ENCODE data around the gene SSTR3. TPM values are rescaled to one million over a fixed set of nuclear protein-coding genes. Genes with fewer than 3 reads are reported as not detected.
A peak's percentile ranks its signal among the peaks of the same experiment; 100 is the strongest.

SSTR3 gene
- total RNA-seq, 1 donor from 2014 or later: not detected

DNA sequence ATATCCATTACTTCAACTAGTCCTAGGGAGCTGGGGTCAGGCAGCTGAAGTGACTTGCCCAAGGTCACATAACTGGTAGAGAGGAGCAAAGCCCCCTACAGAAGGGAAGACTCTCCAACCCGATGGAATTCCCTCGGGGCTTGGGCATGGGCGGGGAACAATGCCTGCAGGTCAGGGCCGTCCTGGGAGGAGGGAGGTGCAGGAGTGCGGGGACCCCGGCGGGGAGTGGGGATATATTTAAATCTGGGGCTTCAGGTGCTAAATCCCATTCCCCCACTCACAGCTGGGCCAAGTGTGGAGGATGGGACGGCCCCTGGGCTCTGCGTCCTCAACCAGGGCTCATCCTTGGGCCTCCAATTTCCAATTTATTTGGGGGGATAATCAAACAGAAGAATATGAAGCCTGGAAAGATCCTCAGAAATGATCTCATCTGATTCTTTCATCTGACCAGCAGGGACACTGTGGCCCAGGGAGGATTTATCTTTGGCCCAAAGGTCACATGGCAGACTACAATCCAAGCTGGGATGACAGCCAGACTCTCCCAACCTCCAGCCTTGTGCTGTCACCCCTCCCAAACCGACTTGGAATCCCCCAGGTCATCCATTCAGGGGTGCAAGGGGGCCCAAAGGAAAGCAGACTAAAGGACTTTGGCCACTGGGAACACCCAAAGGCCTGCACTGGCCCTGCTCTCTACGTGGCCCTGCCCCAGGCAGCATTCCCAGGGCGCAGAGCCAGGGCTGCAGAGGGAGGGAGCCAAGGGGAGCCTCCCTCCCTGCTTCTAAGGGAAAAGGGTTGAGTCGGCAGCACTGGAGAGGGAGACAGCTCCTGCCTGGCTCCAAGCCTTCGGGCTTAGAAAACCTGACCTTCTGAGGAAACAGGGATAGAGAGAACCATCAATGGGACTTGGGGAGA, 15.5 kb downstream of the SSTR3 start:
- peaks cover 56% of the 10 kb centered on the region for H3K4me1 ChIP-seq
- no peak for DNase-seq (ENCODE audit: extremely low spot score in 2 of 2)
- no peaks in the 10 kb centered on the region for H3K27me3 ChIP-seq
- intact Hi-C loops (cut with DNase I): no loop called here
- H3K27ac ChIP-seq: peak overlapping the region; percentile 98
- no peaks in the 10 kb centered on the region for H3K36me3 ChIP-seq
- H3K4me3 ChIP-seq: no peak overlapping the region
- TF ChIP-seq POLR2AphosphoS5 (IDR thresholded peaks at IDR 0.05; ENCODE audit: insufficient read depth in 1 of 2, low read depth in 1 of 2): peak; percentile 62 to 80
- TF ChIP-seq, protein P1, sequence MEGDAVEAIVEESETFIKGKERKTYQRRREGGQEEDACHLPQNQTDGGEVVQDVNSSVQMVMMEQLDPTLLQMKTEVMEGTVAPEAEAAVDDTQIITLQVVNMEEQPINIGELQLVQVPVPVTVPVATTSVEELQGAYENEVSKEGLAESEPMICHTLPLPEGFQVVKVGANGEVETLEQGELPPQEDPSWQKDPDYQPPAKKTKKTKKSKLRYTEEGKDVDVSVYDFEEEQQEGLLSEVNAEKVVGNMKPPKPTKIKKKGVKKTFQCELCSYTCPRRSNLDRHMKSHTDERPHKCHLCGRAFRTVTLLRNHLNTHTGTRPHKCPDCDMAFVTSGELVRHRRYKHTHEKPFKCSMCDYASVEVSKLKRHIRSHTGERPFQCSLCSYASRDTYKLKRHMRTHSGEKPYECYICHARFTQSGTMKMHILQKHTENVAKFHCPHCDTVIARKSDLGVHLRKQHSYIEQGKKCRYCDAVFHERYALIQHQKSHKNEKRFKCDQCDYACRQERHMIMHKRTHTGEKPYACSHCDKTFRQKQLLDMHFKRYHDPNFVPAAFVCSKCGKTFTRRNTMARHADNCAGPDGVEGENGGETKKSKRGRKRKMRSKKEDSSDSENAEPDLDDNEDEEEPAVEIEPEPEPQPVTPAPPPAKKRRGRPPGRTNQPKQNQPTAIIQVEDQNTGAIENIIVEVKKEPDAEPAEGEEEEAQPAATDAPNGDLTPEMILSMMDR (IDR thresholded peaks at IDR 0.05): no peak
- H3K9me3 ChIP-seq: no peaks in the 10 kb centered on the region

DNA sequence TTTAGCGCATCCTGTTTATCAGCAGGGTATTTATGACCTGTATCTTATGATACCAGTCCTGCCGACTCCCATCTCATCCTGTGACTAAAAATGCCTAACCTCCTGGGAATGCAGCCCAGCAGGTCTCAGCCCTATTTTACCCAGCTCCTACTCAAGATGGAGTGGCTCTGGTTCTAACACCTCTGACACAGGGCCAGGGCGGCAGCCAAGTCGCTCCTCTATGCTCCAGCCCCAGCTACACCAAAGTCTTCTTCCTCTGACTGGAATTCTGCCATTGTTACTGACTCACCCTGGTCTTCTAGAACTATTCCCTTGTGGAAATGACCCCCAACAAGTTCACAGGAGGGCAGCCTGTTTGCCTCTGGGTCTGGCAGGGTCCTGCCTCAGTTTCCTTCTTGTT, 16.4 kb downstream of the SSTR3 start:
- no peaks in the 10 kb centered on the region for H3K27me3 ChIP-seq
- no peaks in the 10 kb centered on the region for H3K9me3 ChIP-seq
- H3K4me3 ChIP-seq: no peak overlapping the region
- DNase-seq (ENCODE audit: extremely low spot score in 2 of 2): no peak
- peak overlapping the region; percentile 98 for H3K27ac ChIP-seq
- intact Hi-C loops (cut with DNase I): no loop called here
- TF ChIP-seq, protein P1 (IDR thresholded peaks at IDR 0.05): no peak
- TF ChIP-seq POLR2A (IDR thresholded peaks at IDR 0.05) (no peak), POLR2AphosphoS5 (IDR thresholded peaks at IDR 0.05; ENCODE audit: insufficient read depth in 1 of 2, low read depth in 1 of 2) (no peak)
- peaks cover 56% of the 10 kb centered on the region for H3K4me1 ChIP-seq
- no peaks in the 10 kb centered on the region for H3K36me3 ChIP-seq

DNA sequence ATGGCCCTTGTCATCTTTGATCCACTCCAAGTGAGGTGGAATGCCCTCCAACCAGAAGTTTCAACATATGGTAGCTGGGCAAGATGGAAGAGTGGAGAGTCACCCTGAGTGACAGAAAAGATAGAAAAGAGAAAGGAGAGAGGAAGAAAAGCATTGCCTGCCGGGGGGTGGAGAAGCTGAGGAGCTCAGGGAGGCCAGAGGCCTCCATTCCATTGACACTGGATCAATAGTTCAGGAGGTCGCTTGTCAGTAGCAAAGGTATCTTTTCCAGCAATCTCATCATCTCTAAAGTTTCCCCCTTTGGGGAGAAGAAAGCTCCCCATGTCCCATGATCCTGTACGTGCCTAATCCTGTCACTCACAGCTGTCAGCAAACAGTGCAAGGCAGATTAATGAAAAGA, 17.5 kb downstream of the SSTR3 start:
- no peak for DNase-seq (ENCODE audit: extremely low spot score in 2 of 2)
- no peak overlapping the region for H3K27ac ChIP-seq
- no peaks in the 10 kb centered on the region for H3K36me3 ChIP-seq
- no peaks in the 10 kb centered on the region for H3K27me3 ChIP-seq
- H3K9me3 ChIP-seq: no peaks in the 10 kb centered on the region
- H3K4me1 ChIP-seq: peaks cover 60% of the 10 kb centered on the region
- intact Hi-C loops (cut with DNase I): no loop called here
- H3K4me3 ChIP-seq: no peak overlapping the region
- TF ChIP-seq POLR2A (IDR thresholded peaks at IDR 0.05) (no peak), POLR2AphosphoS5 (IDR thresholded peaks at IDR 0.05; ENCODE audit: insufficient read depth in 1 of 2, low read depth in 1 of 2) (no peak)
- TF ChIP-seq, protein P1 (IDR thresholded peaks at IDR 0.05): no peak

DNA sequence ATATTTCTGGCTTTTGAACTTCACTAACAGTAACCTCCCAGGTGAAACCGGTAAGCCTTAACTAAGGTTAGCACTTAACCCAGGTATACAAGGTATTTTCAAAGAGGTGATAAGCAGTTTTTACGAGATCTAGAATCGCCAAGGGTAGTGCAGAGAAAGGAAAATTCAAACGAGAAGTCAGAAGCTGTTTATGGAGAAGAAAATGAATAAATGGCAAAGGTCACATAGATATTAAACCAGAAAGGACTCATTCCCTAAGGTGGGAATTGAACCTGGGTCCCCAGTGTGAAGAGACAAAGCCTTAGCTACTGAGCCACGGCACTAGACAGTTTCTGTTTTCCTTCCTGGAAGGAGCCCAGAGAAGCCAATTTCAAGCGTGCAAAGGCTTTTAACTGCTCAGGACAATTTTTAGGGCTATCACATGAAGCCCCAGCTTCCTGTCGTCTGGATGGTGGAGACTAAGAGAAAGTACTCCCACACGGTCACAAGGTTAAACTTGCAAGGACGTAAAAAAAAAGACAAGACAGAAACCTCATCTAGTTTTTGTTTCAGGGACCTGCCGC, 18.6 kb downstream of the SSTR3 start:
- H3K36me3 ChIP-seq: no peaks in the 10 kb centered on the region
- intact Hi-C loops (cut with DNase I): no loop called here
- no peaks in the 10 kb centered on the region for H3K9me3 ChIP-seq
- DNase-seq (ENCODE audit: extremely low spot score in 2 of 2): no peak
- H3K4me1 ChIP-seq: peaks cover 64% of the 10 kb centered on the region
- H3K4me3 ChIP-seq: no peak overlapping the region
- no peaks in the 10 kb centered on the region for H3K27me3 ChIP-seq
- TF ChIP-seq POLR2AphosphoS5 (IDR thresholded peaks at IDR 0.05; ENCODE audit: insufficient read depth in 1 of 2, low read depth in 1 of 2): peak in 1 of 2 donors; percentile 88
- no peak for TF ChIP-seq POLR2A (IDR thresholded peaks at IDR 0.05)
- peak overlapping the region; percentile 53 for H3K27ac ChIP-seq

DNA sequence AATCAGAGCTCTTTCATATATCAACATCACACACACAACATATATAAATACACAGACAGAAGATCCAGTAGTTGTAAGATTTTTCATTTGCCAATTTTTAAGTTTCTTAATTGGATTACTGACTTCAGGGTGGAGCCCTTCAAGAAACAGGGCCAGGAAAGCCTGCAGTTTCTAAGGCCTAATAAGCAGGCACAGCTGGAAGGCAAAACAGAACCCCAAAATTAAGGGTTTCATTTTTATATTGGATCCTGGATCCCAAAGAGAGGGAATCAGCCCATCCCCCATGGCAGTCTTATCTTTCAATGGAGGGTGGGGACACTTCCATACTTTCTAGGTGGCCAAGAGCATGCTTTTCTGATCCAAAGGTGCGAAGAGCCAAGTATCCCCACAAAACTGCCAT, 19.5 kb downstream of the SSTR3 start:
- Histone ChIP-seq H3K27me3 (no peaks in the 10 kb centered on the region), H3K27ac (peak overlapping the region; percentile 53), H3K36me3 (no peaks in the 10 kb centered on the region), H3K4me1 (peaks cover 64% of the 10 kb centered on the region), H3K9me3 (no peaks in the 10 kb centered on the region), H3K4me3 (no peak overlapping the region)
- intact Hi-C loops (cut with DNase I): no loop called here
- no peak for DNase-seq (ENCODE audit: extremely low spot score in 2 of 2)
- TF ChIP-seq POLR2A (IDR thresholded peaks at IDR 0.05) (no peak), POLR2AphosphoS5 (IDR thresholded peaks at IDR 0.05; ENCODE audit: insufficient read depth in 1 of 2, low read depth in 1 of 2) (no peak)
- TF ChIP-seq, protein P1 (IDR thresholded peaks at IDR 0.05): no peak
